Endometrium (tissue), 2 donors: ENCODE measurements around the gene ARMC8.
"Not testable (repeated sequence)": the region's sequence is repeated elsewhere in the genome, so short reads cannot be mapped to it uniquely, and the experiment has no call there.

ENCODE experiments used
- FAIRE-seq: peaks from 2 replicates; lab custom pipeline; 2012; peaks lifted over from hg19 to GRCh38; lab: Jason Lieb, UNC
- donor health status: control.
- donor health status: control.

The ARMC8 gene, protein sequence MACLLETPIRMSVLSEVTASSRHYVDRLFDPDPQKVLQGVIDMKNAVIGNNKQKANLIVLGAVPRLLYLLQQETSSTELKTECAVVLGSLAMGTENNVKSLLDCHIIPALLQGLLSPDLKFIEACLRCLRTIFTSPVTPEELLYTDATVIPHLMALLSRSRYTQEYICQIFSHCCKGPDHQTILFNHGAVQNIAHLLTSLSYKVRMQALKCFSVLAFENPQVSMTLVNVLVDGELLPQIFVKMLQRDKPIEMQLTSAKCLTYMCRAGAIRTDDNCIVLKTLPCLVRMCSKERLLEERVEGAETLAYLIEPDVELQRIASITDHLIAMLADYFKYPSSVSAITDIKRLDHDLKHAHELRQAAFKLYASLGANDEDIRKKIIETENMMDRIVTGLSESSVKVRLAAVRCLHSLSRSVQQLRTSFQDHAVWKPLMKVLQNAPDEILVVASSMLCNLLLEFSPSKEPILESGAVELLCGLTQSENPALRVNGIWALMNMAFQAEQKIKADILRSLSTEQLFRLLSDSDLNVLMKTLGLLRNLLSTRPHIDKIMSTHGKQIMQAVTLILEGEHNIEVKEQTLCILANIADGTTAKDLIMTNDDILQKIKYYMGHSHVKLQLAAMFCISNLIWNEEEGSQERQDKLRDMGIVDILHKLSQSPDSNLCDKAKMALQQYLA

DNA sequence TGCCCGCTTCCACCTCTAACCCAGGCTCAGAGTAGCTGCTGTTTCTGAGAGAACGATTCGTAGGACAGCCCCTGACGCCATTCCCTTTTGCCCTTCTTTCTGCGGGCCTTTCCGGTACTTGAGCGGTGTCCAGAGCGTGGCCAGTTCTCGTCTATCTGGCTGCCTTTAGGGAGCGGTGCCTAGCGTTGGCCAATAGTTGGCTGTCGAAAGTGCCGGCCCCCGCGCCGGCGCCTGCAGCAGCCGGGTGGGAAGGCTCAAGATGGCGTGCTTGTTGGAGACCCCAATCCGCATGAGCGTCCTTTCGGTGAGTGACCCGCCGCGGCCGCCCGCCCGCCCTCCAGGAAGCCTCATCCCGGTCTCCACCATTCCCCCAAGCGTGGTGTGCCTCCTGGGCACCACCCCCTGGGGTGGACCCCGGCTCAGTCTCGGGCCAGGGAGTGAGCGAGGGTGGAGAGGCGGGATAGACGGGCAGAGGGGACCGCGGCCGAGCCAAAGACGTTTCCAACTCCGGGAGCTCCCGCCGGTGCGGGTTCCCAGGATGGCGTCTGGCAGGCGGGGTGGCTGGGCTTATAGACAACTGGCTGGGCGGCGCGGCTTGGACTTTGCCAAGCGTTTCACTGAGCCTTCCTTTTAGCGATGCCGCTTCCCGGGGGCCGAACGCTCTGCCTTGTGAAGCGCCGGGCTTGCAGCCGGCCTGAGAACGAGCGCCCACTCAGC is at the start of gene ARMC8:
Gene ARMC8 (plus strand): TSS at position 6 of the 717 bp plus-strand sequence. CDS start 254 bp downstream, at position 260.
- FAIRE-seq = no peak

DNA sequence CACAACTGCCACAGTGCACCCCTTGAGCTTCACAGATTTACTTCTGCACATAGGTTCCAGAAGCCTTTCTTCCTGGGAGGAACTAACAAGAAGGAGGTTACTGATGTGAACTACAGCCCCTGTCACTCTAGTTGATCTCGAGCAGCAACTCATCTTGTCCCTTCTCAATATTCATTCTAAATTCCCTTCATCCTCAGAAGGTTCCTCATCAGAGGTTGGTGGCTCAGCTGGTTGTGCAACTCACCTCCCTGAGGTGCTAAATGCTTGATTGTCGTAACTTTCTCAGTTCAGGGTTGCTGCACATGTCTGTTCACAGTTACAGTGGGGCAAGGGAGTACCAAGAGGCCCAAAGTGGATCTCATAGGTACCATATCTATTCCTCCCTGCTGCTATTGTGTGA is 49.2 kb upstream of the ARMC8 start:
- FAIRE-seq = no peak

DNA sequence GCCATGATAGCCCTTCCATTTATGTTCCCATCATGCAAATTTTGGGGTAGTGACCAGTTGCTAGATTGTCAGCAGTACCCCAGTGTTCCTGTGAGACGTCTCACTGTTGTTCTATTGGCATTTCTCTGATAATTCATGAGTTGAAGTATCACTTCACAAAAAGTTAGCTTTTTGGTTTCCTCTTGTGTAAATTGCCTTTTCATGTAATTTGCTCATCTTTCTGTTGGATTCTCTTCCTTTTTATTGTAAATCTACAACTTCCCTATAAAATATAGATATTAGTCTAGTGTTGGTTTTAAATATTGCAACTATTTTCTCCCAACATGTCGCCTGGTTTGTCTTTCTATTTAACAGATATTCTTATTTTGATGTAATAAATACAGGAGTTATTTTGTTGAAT is 47.4 kb upstream of the ARMC8 start:
- no peak for FAIRE-seq

DNA sequence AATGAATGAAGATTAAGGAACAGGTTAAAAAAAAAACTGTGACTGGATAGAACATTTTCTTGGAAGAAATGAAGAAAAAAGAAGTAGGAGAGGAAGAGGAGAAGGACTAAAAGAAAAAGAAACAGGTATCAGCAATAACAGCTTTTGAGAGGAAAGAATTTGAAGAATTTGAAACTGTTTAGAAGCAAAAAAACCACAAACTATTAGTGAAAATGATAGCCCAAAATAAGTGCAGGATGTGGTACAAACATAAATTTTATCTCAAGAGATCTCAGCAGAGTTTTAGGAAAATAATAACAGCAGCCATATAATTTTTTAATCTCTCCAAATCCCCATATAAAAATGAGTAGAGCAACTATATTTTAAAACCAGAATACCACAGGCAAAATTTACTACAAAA is 46.2 kb upstream of the ARMC8 start:
- FAIRE-seq = no peak

DNA sequence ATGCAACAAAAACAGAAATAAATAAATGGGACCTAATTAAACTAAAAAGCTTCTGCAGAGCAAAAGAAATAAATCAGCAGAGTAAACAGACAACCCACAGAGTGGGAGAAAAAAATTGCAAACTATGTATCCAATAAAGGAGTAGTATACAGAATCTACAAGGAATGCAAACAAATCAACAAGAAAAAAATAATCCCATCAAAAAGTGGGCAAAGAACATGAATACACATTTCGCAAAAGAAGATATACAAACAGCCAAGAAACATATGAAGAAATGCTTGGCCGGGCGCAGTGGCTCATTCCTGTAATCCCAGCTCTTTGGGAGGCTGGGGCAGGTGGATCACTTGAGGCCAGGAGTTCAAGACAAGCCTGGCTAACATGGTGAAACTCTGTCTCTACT is 44.9 kb upstream of the ARMC8 start:
- not testable (repeated sequence) for FAIRE-seq

DNA sequence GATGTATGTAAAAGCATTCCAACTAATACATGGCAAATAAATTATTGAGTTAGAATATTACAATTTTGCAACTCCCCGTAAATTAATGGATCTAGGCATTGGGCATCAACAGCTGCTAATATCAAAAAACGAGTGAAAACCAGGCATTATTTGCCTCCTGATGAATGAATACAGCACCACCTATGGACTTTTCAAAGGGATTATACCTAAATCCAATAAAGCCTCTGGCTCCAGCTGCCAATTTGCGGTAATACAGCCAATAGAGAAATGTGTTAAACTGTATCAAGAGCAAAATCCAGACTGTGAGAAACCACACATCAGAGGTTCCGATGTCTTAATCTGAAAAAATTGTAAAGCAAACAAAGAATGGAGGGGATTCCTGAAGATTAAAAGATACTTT is 38.6 kb upstream of the ARMC8 start:
- no peak for FAIRE-seq

DNA sequence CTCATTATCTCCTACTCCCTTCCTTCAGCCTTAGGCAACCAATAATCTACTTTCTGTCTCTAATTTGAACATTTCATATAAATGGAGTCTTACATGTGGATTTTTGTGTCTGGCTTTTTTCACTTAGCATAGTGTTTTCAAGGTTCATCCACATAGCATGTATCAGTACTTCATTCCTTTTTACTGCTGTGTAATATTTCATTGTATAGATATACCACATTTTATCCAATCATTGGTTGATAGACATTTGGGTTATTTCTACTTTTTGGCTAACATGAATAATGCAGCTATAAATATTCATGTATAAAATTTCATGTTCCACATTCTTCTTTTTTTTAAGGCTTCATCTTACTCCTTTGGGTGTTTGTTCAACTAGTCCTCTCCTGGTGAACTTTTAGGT is 32.6 kb upstream of the ARMC8 start:
- no peak for FAIRE-seq

DNA sequence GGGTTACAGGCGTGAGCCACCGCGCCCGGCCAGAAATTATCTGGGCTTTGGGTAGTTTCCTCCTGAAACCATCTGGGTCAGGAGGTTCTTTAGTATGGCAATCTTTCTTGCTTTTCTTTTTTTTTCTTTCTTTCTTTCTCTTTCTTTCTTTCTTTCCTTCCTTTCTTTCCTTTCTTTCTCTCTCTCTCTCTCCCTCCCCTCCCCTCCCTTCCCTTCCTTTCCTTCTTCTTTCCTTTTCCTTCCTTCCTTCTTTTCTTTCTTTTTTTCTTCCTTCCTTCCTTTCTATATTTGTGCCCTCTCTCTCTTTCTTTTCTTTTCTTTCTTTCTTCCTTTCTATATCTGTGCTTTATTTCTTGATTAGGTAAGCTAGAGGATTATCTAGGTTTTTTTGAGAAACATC is 29.4 kb upstream of the ARMC8 start:
- no peak for FAIRE-seq

DNA sequence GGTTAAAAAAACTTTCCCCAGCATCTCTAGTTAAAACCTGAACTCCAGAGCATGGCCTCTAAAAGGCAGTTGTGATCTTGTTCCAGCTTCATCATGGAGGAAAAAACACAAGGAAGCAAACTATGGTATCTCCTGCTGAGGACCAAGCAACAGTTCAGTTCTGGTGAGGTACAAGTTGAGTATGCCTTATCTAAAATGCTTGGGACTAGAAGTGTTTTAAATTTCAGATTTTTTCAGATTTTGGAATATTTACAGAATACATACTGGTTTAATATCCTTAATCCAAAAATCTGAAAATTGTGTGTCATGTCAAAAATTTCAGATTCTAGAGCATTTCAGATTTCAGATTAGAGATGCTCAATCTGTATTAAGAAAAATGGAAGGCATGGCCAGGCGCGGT is 22.0 kb upstream of the ARMC8 start:
- no peak for FAIRE-seq

DNA sequence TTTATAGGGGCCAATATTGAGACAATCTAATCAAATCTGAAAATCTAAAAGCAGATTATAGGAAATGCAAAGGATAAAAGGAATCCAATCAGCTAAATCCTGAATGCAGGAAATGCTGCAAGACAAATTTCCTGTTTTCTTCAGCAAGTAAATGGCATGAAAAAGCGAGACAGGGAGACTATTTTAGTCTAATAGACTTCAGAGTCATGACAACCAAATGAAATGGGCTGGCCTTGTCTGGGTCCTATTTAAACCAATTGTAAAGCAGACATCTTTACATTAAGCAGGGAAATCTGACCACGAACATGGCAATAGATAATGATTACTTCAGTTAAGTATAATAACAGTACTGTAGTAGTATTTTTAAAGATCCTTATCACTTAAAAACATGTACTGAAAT is 14.5 kb upstream of the ARMC8 start:
- FAIRE-seq = no peak

DNA sequence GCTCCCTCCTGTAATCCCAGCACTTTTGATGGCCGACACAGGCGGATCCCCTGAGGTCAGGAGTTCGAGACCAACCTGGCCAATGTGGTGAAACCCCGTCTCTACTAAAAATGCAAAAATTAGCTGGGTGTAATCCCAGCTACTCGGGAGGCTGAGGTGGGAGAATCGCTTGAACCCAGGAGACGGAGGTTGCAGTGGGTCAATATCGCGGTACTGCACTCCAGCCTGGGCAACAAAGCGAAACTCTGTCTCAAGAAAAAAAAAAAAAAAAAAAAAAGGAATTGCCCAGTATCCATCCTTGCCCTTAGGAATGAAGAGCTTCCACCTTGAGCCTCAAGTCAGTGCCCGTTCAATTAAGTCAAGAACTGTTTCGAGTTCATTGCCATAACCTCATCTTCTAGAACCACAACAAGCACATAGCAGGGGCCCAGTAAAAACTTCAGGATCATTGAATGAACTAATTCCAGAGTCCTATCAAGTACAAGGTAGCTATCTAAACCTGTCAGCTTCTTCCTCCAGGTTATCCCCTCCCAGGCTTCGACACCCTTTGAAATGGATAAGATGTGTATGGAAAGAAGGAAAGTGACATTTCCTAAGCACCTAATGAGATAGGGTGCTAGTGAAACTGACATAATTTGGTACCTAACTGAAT is 13.2 kb upstream of the ARMC8 start:
- FAIRE-seq = no peak

DNA sequence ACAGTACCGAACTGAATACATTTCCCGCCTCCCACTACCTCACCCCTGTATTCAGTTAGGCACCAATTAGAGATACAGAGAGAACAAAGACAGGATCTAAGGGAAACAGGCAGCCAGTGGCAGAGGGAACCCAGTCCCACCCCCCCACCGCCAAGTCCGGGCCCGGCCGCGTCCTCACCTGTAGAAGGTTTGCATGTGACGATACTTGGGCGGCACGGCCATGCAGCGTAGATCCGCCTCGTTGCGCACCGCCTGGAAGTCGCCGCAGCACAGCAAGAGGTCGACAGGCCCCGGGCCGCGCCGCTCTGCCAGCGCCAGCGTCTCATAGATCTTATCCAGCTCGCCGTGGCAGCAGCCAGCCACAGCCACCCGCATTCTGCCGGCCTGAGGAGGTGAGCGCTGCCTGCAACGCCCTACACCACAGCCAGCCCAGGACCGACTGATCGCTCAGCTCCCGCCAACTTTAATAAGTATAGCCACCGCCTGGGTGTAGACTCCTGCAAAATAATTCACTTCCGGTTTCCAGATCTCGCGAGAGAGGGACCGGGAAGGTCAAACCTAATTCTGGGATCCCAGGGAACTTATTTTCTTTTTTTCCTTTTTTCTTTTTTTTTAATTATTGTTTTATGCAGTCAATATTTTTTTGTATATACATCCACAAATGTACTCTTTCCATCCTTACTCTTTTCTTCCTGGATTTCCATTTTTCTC is 12.5 kb upstream of the ARMC8 start, which contains the start of gene DBR1:
Gene DBR1 (minus strand): TSS at position 501 of the 711 bp plus-strand sequence. CDS start 126 bp downstream, at position 375.
- peak; percentile 82 for FAIRE-seq

DNA sequence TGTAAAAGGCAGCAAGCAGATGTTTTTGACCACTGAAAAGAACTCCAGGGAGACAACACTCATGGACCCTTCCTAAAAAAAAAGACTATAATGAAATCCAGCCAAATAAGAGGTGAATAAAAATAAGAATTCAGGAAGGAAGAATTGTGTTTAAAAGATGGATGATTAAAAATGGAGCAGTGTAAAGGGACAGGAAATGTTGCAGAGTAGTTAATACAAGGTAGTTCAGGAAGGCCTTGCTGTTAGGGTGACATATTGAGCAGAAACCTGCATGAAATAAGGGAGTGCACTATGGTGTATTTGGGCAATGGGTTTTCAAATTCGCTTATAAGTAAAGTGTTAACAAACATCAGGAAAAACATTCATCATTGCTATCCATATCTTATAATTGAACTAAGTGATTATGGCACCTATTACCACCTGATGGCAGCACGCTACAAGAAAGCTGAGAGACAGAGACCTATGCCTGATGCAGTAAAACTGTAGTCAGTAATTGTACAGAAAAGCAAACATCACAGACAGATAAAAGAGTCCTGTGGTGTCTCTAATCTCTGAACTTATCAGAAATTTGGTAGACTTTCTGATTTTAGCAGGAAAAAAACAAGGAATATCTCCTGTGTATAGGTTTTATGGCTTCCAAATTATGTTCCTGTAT is 6.6 kb upstream of the ARMC8 start:
- no peak for FAIRE-seq

DNA sequence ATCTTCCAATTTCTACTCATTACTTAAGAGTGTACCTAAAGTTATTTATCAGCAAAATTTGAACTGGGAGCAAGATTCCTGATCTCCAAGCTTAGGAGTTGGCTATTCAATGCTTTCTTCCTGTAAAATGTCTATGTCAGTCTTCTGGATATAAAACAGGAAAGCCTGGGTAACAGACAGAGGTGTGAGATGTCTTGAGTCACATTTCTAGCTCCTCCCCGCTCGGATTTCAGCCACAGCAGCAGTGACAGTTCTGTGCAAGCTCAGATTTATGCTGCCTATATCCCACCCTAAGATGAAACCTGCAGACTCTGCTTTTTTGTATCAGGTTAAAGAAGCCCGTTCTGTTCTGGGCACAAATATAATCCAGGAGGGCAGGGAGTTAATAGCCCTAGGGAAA is 2.1 kb upstream of the ARMC8 start:
- no peak for FAIRE-seq

DNA sequence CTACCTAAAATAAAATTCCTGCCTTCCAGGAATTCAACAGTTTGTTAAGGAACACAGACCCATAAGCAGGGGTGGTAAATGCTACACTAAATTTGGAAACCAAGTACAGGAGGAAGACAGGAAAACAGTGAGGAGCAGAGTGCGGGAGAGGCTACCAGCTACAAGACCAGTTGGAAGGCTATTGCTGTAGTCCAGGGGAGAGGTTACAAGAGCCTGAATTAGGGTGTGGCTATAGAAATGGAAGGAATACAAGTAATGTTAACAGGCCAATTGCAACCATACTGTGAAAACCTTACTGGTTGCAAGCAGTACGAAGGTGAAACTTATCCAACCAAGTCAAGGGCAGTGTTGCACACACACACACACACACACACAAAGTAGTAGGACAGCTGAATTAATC is 880 bp upstream of the ARMC8 start:
- no peak for FAIRE-seq

DNA sequence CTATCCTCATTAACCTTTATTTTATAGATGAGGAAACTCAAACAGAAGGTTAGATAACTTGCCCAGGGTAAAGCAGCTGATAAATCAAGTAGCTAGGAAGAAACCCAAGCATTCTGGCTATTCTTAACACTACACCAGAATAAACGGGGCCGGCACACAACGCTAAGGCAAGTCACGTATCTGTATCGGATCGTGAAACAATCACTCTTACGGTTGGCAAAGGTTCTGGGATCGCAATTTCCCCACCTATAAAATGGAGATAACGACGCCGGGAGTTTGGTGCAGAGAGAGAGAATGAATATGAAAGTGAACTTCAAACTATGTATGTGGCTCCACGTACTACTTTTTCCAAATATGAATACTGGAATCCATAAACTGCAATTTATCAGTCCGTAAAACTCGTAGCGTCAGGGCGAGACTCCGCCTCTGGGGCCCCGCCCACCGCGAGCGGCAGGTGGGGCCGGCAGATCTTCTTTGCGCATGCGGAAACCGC is 252 bp upstream of the ARMC8 start:
- FAIRE-seq = peak; percentile 85

DNA sequence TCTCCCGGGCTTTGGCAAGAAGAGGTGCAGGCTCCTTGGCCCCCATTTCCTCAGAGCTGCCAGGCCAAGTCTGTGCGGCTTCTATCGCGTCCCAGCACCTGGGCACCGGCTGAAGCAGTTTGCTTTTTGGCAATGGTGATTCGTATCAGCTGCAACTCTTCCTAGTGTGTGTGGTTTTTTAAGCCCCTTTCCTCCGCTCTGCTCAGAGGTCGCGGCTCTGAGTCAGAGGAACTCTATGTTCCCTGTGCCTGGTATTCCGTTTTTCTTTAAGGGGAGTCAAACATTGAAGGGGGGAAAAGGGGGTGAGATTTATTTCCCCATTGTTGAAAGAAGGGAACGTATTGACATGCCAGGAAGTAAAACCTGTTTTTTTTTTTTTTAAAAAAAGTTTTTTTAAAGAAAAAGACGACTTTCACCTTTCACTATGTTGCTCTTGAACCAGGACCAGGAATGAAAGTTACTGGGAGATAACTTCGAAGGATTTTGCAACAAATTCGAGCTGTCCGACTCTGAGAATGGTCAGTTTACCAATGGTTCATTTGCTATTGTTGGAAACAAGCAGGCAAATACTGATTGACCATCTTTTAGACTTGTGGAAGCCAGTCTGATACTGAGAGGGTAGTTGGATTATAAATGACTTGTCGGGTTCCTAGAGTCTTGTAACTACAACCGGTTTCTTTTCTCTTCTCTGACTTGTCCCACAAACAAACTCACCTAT is 1.1 kb downstream of the ARMC8 start:
- FAIRE-seq = no peak

DNA sequence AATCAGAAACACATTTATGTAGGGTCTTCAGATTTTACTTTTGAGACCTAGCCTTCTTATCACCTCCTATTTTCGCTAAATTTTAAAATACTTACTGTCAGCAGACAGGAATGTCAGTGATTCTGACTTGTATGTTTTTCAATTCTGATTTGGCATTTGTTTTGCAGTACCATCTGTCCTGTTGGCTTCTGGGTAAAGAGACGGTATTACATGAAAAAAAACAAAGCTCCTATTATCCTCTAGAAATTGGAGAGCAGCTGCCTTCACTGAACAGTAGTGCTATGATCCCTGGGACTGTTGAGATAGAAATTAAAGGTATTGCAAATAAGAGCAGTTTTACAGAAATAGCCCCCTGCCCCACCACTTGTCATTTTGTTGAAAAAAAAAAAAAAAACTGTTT is 8.4 kb downstream of the ARMC8 start:
- no peak for FAIRE-seq

DNA sequence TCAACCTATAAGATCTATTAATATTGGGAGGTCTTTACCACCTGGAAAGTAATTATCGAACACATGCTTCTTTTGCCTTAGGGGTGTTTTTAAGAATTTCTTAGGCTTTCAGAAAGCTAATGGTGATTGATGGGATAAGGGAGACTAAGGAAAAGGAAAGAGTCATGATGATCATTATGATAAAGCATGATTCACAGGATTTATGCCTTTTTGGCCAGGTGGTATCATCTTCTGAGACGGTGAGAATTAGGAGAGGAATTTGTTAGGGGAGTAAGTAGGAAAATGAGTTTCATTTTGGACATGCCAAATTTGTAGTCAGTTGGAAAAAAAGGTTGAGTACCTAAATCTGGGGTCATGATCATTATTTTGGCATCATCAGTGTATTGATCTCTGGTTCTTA is 8.9 kb downstream of the ARMC8 start:
- FAIRE-seq = no peak

DNA sequence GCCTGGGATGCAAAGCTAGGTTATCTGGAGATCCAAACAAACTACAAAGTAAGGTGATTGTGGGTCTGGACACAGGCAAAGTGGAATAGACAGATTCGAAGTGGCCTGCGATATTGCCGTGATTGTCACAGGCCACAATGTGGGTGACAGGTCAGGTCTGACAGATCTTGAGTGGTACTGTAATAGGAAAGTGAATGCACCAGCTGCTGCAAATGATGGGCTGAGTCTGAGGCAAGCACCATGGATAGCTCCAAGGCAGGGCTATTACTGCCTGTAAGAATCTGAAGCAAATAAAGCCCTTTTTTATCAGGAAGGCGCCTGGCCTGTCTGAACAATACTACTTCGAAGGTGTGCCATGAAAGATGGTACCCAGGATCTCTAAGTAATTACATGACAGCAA is 10.0 kb downstream of the ARMC8 start:
- no peak for FAIRE-seq
